ENCODE results near the gene CCDC9. TPM values are rescaled to one million over a fixed set of nuclear protein-coding genes. Genes with fewer than 3 reads are reported as not detected.
"Not testable (repeated sequence)": the region's sequence is repeated elsewhere in the genome, so short reads cannot be mapped to it uniquely, and the experiment has no call there.

CCDC9 gene
- total RNA-seq, 1 donor from 2014 or later = 12.8 TPM

DNA sequence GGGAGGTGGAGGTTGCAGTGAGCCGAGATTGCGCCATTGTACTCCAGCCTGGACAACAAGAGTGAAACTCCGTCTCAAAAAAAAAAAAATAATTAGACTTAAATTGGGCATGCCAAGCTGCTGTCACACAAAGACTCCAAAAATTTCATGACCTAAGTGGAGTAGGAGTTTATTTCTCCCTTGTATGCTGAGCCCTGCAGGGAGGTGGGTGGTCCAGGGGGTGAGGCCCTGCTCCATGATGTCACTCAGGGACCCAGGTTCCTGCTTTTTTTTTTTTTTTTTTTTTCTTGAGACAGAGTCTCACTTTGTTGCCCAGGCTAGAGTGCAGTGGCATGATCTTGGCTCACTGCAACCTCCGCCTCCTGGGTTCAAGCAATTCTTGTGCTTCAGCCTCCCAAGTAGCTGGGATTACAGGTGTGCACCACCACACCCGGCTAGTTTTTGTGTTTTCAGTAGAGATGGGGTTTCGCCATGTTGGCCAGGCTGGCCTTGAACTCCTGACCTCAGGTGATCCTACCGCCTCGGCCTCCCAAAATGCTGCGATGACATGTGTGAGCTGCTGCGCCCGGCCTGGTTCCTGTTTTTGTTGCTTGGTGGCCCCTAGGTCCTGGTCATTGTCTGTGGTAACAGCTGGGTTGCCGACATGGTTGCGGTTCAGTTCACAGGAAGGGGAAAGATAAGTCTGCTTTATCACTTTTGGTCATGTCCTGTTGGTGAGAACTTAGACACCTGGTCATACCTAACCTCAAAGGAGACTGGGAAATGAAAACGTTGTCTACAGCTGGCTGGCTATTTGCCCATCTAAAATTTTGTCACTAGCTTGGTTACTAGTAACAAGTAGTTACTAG lies 5.8 kb downstream of the CCDC9 start:
- not testable (repeated sequence) for DNase-seq

DNA sequence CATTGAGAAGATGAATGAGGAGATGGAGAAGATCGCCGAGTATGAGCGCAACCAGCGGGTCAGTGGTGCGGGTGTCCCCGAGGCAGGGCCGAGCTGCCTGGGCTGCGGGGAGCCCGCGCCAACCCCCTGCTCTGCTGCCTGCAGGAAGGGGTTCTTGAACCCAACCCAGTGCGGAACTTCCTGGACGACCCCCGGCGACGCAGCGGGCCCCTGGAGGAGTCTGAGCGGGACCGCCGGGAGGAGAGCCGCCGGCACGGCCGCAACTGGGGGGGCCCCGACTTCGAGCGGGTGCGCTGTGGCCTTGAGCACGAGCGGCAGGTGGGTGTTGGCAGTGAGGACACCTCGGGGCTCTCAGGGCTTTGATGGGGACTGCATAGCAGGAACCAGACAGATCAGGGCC lies 8.3 kb downstream of the CCDC9 start:
- no peak for DNase-seq

DNA sequence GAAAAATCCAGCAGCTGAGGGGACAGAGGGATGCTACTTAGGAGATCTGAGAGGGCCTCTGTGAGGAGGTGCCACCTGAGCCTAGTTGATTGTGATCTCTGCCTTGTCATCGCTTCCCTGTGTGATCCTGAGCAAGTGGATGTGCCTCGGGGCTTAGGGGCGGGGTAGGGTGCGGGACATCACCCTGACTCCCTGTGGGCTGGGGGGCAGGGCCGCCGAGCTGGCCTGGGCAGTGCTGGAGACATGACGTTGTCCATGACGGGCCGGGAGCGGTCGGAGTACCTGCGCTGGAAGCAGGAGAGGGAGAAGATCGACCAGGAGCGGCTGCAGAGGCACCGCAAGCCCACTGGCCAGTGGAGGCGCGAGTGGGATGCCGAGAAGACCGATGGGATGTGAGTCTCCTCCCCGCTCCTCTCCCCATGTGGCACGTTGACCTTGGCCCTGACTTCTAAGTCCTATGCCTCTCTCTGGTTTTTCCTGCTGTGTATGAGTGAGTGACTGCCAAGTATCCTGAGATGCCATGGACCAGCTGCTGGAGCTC lies 10.1 kb downstream of the CCDC9 start:
- DNase-seq = no peak

DNA sequence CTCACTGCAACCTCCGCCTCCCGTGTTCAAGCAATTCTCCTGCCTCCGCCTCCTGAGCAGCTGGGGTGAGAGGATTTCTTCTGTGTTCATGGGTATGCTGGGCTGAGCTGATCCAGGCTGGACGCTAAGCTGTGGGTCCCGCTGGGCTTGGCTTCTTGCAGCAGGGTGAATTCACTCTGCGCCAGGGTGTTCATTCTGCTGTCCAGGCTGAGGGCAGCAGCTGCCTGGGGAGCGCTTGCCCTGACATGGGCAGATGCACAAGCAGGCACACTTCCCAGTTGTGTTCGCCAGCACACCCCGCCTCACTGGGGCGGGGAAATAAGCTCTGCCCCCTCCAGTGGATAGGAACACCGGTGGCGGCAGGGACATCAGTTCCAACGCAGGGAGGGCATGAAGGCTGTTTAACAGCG lies 11.0 kb downstream of the CCDC9 start:
- no peak for DNase-seq

- no peak for DNase-seq
Observed at GRCh38 chr19:47268028-47268427, 11.7 kb downstream of the CCDC9 start.

DNA sequence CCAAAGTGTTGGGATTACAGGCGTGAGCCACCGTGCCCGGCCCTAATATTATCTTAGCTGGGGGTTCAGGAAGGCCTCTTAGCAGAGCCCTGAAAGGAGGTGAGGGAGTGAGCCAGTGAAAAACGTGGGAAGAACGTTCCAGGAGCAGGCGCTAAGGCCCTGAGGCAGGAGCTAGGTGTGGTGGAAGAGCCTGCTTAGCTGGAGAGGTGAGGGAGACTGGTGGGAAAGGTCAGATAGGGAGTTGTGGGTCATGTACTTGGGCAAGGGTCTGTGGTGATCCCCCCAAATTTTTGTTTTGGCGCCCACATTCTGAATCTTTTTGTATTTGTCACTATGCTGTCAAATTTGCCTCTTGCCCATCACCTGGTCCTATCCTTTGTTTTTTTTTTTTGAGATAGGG lies 13.3 kb downstream of the CCDC9 start:
- DNase-seq = no peak

DNA sequence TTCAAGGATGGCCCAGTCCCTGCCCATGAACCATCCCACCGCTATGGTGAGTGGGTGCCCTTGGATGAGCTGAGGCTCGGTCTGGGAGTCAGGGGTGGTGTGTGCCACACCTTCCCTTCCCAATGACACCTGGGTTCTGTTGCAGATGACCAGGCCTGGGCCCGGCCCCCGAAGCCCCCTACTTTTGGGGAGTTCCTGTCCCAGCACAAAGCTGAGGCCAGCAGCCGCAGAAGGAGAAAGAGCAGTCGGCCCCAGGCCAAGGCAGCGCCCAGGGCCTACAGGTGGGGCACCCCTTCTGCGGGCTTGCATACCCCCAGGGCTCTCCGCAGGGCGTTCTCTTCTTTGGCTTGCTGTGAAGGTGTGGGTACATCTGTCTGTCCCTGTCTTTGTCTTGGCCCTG lies 14.1 kb downstream of the CCDC9 start:
- no peak for DNase-seq

GRCh38 chr19:47271949-47272348 lies 15.6 kb downstream of the CCDC9 start:
- no peak for DNase-seq

- peak; percentile 58 for DNase-seq
Observed at GRCh38 chr19:47272448-47273312, 16.4 kb downstream of the CCDC9 start.

DNA sequence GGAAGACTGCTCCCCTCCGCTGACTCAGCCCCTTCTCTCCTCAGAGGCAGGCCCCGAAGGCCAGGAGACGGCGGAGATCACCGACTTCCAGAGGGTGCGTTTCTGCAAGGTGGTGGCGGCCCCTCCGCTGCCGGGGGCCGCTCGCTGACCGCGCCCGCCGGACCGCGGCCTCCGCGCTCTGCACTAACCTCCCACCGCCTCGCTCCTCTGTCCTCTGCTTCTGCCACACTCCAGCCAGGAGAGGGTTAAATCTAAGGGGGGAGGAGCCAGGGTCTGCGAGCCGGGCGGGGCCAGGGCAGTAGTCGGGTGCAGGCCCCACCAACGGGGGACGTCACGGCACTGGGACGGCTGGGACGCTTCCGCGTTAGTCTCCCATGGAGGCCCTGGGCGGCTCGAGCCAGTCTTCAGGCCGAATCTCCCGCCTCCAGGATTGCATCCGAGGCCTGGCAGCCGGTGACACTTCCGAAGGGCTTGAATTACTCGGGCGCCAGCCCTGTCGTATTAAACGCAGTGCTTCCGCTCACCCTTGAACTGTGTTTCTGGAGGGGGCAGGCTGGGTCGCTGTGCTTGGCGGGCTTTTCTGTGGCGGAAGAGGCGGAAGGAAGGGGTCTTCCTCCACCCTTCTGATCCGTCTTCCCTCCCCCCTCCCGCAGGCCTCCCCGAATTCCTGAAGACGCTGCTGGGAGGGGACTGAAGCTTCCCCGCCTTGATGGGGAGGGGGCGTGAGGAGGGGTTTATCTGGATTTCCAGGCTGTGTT lies 17.2 kb downstream of the CCDC9 start:
- DNase-seq = peak; percentile 90

- DNase-seq = peak; percentile 97
Observed at GRCh38 chr19:47274071-47274890, 18.0 kb downstream of the CCDC9 start, which contains the start of gene INAFM1. TSS of gene INAFM1 (plus strand) at chr19:47274885. CDS start at chr19:47274920, 35 bp downstream.

- DNase-seq = no peak
Observed at GRCh38 chr19:47274891-47275761, 18.8 kb downstream of the CCDC9 start.

DNA sequence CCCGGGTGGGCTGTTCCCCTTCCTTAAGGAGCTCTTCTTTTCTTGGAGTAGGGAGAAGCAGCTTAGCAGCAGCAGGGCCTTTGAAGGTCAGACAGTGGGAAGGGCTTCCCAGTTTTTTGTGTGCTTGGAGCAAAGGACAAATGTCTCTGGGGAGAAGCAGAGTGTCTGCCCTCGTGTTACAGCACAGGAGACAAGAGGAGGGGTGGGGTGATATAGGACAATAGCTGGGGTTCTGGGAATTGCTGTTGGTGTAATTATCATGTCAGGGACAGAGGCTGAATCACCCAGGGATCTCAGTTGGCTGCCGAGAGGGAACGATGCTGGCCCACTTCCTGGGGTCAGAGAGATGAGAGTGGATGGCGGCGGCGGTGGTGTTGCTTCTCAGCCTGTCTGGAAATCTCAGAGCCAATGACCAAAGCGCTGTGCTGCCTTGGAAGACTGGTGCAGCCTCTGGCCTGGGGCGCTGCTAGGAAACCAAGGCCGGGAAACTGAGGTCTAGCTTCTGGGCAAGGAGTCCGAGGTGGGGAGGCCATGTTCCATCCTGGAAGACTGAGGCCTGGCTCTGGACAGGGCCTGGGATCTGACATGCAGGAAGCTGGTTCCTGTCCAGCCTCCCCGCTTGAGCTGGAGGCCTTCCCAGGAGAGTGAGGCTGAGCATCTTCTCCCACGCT lies 19.6 kb downstream of the CCDC9 start:
- peak; percentile 40 for DNase-seq

DNA sequence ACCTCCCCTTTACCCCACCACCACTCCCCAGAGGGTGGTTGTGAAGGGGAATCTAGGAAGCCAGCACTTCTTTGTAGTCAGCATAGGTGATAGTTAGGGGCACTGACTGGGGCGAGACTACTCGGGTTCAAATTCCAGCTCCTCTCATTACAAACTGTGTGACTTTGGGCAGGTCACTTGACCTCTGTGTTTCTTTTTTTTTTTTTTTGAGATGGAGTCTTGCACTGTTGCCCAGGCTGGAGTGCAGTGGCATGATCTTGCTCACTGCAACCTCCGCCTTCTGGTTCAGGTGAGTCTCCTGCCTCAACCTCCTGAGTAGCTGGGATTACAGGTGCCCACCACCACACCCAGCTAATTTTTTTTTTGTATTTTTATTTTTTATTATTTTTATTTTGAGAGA lies 20.2 kb downstream of the CCDC9 start:
- DNase-seq = not testable (repeated sequence)

DNA sequence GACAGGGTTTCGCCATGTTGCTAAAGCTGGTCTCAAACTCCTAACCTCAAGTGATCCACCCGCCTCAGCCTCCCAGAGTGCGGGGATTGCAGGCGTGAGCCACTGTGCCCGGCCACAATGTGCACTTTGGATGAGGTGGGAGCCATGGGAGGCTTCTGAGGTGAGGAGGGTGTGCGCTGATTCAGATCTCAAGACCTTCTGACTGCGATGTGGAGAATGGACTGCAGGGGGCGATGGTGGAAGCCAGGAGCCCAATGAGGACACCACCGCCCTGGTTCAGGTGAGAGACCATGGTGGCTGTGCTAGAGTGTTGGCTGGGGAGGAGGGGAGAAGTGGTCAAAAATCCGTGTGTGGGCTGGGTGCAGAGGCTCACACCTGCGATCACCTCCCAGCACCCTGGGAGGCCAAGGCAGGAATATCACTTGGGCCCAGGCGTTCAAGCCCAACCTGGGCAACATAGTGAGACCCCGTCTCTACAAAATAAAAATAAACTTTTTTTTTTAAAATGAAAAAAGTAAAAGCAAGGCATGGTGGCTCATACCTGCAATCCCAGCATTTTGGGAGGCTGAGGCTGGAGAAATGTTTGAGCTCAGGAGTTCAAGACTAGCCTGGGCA lies 24.0 kb downstream of the CCDC9 start:
- no peak for DNase-seq

GRCh38 chr19:47283405-47284059 lies 27.2 kb downstream of the CCDC9 start:
- no peak for DNase-seq

DNA sequence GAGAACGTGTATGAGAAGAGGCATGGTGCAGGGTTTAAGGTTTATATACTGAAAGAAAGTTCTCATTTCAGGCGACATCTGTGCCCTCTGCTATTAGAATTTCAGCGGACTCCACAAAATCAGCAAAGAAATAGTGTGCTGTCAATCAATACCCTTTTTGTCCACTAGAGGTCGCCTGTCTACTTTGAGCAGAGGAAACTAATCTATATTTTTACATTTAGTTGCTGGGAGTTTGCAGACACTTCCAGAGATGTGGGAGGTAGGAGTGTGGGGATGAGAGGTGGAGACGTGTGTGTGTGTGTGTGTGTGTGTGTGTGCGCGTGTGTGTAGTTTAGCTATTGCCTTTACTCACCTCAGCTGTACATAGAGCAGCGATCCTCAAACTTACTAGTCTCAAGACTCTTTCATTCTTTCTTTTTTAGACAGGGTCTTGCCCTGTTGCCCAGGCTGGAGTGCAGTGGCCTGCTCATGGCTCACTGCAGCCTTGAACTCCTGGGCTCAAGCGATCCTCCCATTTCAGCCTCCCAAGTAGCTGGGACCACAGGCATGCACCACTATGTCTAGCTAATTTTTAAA lies 28.1 kb downstream of the CCDC9 start:
- no peak for DNase-seq

DNA sequence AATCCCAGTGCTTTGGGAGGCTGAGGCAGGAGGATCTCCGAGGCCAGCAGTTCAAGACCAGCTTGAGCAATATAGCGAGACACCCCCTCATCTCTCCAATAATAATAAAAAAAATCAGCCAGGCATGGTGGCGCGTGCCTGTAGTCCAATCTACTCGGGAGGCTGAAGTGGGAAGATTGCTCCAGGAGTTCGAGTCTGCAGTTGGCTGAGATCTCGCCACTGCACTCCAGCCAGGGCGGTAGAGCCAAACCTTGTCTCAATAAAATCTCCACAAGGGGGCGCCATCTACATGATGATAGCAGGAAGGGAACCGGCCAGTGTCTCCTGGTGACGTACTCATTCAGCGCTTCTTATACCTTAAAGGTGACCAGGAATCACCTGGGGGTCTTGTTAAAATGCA lies 39.7 kb downstream of the CCDC9 start:
- DNase-seq = no peak

Measured in skin of body (tissue), 2 donors.